Adipose tissue (tissue), 3 donors: Measurements from ENCODE around the gene PSEN1. TPM values are rescaled to one million over a fixed set of nuclear protein-coding genes. Genes with fewer than 3 reads are reported as not detected.

Experiments
- H3K27ac ChIP-seq: one replicate; pipeline ENCODE4 v1.5.1; 2013; ENCODE audit warnings: low read depth, low read length
- WGBS, 3 donors: extraction: QIAGEN DNeasy Blood & Tissue Kit; methylation state at CpG; one replicate each; pipeline ENCODE4 v1.1.7; 2013; 5-methylcytosine and 5-hydroxymethylcytosine counted together
- polyA plus RNA-seq, 3 donors: library from polyadenylated mRNA; stranded (reverse); fragments of 200-250 nt; gene quantifications; one replicate each; pipeline ENCODE4 v1.2.3, GENCODE V29; 2013
- donor health status: healthy with polysubstance abuse.
- donor health status: Bipolar disorder and iron deficiency.
- donor health status: healthy.

Gene PSEN1
- polyA plus RNA-seq, 3 donors = 10.2 to 21.1 (median 14.2) TPM

DNA sequence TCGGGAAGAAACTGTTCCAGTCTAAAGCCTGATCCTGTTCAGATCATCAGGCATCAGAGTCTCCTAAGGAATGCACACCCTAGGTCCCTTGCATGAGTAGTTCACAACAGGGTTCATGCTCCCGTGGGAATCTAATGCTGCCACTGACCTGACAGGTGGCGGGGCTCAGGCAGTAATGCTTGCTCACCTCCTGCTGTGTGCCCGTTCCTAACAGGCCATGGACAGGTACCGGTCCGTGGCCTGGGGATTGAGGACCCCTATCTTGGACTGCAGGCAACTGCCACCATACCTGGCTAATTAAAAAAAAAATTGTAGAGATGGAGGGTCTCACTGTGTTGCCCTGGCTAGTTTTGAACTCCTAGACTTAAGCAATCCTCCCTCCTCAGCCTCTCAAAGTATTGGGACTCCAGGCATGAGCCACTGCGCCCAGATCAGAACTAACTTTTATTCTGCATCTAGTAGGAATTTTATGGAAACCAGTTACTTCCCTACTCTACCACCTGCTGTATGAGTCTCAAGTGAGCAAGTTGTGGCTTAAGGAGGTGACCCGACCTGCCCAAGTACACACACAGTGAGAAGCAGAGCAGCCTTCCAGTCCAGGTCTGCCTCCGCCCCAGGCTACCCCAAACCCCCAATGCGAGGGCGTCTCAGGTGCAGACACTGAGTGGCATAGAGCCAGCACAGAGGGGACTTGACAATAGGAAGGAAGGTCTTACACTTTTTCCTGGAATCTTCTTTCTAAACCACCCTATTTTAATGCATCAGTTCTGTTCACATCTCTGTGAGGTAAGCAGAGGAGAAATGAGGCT lies 98.5 kb downstream of the PSEN1 start:
- 83 to 85% (median 85%) methylated on average over 11 of the region's 11 CpGs for WGBS, 3 donors
- no peak overlapping the region for H3K27ac ChIP-seq

DNA sequence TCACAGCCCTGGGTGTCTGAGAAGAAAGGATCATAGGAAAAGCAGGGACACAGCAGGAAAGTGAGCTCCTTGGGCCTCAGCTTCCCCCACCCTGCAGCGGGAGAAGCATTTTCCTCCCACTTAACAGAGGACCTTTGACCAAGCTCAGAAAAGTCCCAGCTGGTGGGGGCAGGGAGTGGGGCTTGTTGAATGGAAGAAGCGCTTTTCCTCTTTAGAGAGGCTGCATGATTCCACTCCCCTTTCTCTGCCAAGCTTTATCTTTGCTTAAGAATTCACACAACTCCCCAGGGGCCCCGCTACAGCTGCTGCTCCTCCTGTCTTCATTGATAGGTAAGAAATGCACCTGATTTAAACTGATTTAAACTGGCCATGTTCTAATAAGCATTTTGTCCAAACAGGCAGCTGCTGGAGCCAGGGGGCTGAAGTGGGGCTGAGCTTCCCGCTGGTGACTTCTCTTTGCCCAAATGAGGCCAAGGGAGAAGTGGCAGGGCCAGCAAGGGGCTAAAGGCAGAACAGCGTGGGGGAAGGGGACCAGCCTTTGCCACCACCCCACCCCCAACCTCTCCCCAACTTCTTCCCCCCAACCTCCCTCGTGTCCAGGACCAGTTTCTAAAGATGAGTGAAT lies 99.3 kb downstream of the PSEN1 start:
- H3K27ac ChIP-seq = no peak overlapping the region

DNA sequence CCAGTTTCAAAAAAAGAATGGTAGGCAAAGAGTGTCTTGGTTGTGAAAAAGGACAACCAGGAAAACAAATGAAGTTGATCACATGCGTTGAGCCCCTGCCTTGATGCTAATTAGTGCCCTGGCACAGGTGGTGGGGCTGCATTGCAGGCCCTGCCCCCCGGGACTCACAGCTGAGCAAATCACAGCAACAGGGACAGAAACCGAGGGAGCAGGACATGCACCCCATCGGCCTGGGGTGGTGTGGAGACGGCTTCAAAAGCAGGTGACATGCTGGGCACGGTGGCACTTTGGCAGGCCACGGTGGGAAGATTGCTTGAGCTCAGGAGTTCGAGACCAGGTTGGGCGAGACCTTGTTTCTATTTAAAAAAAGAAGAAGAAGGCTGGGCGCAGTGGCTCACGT lies 99.8 kb downstream of the PSEN1 start:
- whole genome bisulfite sequencing, 3 donors = 57 to 86% (median 71%) methylated on average over 11 of the region's 11 CpGs
- H3K27ac ChIP-seq = no peak overlapping the region

More for the DNA sequence above, 99.3 kb downstream of the PSEN1 start:
- WGBS, 3 donors = 49 to 67% (median 49%) methylated on average over 6 of the region's 6 CpGs

DNA sequence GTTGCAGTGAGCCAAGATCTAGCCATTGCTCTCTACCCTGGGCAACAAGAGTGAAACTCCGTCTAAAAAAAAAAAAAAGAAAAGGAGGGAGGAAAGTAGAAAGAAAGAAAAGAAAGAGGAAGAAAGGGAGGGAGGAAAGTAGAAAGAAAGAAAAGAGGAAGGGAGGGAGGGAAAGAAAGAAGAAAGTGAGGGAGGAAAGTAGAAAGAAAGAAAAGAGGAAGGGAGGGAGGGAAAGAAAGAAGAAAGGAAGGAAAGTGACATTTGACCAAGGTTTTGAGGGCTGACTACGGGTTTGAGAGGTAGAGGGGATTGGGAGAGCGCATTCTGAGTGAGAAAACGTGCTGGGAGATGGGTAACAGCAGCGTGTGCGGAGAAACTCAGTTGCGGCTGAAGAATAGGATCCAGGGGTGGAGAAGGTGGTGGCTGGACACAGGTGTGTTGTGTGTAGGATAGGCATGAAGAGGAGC lies 100.5 kb downstream of the PSEN1 start:
- WGBS, 3 donors = 53 to 81% (median 57%) methylated on average over 6 to 7 of the region's 7 CpGs
- no peak overlapping the region for H3K27ac ChIP-seq

DNA sequence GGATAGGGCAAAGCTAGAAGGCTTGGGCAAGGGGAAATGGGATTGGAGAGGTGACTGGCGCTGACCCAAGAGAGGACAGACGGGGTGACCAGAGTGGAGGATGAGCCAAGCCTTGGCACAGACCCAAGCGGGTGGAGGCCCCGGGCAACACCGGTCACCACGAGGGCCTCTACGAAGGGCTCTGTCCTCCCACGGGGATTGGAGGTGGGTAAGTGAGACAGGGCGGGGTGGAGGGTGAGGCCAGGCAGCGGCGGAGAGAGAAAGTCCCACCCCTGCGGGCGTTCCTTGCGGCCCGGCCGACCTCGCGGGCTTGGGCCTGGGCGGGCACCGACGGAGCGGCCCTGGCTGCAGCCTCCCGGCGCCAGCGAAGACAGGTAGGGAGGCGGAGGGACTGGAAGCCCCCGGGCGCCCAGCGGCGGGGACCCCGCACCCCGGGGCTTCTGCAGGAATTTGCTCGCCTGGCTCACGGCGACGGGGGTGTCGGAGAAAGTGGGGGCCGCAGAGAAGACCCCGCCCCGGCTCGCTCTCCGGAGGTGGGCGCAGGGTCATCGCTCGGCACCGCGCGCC lies 101.0 kb downstream of the PSEN1 start, which contains the start of gene PAPLN:
Gene PAPLN, plus strand, starts transcription at position 288 of the 567 bp plus-strand sequence. CDS start 2,273 bp downstream, outside the sequence.
- 3 to 10% (median 4%) methylated on average over 35 to 48 of the region's 48 CpGs for WGBS, 3 donors
- no peak within 1 kb of the TSS for H3K27ac ChIP-seq

DNA sequence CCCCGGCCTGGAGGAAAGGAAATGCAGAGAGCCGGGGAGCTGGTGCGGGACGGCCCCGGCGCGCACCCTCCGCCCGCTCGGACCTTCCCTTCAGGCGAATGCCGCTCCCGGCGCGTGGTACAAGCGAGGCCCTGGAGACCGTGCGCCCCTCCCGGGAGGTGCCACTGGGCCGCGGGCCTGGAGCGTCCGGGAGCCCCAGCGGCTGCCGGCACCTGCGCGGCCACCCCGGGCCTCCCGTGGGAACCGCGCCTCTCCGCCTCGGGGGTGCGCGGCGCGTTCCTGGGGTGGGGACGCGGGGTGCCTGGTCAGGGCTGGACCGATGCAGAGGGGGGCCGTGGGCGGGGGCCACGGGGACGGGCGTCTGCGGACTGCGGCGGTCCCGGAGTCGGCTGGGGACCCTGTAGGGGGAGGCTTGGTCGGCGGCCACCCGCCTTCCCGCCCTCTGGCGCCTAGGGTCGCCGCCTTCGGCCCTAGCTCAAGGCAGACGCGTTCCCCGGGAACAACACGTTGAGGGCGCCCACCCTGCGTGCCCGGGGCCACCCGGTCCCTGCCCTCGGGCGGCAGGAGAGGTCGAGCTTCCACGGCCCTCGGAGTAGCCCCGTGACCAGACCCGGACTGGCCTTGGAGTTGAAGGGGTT lies 101.6 kb downstream of the PSEN1 start:
- WGBS, 3 donors = 2 to 4% (median 3%) methylated on average over 49 to 73 of the region's 73 CpGs

DNA sequence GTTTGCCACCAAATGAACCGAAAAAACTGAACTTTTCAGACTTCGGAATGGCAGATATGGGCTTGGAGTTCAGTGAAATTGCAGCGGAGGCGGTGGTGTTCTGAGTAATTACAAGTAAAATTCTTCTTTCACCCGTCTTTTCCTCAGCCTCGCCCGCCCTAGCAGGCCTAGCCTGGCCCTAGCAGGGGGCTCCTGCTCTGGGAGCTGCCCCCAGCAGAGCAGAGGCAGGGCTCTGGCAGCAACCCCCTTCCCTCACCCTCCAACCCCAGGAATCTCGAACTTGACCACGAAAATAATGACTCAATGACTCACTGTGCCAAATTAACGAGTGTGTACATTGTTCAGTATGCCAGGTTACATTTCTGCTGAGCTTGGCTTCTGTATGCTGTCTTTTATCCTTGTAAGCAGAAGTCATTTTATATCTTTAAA lies 102.1 kb downstream of the PSEN1 start:
- 24 to 42% (median 33%) methylated on average over 10 of the region's 10 CpGs for WGBS, 3 donors
- no peak overlapping the region for H3K27ac ChIP-seq

More for the DNA sequence above, 101.6 kb downstream of the PSEN1 start:
- H3K27ac ChIP-seq = no peak overlapping the region

DNA sequence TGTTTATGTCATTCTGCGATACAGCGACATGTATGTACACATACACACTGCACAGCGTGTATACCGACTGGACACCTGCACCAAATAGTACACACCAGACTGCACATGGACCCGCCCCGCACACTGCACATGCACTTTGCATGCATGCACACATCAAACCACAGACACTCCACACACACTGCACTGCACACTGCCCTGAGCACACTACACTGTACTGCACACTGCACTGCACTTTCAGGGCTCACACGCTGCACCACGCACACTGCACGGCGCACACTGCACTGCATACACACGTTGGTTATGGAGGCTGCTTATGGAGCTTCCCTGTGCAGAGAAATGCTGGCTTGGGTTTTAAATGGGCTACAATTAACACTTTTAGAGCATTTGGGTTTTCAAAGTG lies 102.6 kb downstream of the PSEN1 start:
- 77 to 90% (median 83%) methylated on average over 11 of the region's 11 CpGs for WGBS, 3 donors
- no peak overlapping the region for H3K27ac ChIP-seq

DNA sequence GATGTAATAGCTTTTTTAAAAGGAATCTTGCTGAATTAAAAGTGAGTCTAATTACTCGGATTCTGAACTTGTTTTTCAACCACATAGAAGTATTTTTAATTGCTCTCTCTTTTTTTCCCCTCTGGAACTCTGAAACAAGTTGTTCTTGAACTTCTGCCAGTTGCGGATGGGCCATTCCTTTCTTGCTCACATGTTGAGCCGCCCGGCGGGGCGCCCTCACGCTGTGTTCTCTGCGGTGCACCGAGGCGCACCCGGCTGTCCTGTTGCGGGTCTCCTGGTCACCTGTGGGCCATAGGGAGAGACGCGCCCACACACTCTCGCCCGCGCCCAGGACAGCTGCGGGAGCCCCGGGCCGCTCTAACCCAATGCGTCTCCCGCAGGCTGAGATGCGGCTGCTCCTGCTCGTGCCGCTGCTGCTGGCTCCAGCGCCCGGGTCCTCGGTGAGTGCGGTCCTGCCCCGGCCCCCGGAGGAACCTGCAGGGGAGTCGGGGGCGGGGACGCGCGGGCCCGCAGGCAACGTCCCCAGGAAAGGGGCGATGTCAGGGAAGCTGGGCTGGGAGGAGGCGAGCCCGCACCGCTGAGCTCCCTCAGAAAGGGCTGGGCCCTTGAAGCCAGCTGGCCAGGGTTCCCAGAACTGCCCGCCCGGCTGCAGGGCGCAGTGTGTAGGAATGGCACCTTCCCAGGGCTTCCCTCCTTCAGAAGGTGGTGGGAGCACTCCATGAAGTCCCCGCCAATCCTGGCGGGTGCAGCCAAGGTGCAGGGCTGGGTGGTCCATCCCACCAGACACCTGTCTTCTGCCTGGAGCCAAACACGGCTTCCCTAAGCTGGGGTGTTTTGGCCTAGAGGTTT lies 103.3 kb downstream of the PSEN1 start:
- WGBS, 3 donors = 10 to 11% (median 10%) methylated on average over 48 of the region's 48 CpGs
- H3K27ac ChIP-seq = no peak overlapping the region

DNA sequence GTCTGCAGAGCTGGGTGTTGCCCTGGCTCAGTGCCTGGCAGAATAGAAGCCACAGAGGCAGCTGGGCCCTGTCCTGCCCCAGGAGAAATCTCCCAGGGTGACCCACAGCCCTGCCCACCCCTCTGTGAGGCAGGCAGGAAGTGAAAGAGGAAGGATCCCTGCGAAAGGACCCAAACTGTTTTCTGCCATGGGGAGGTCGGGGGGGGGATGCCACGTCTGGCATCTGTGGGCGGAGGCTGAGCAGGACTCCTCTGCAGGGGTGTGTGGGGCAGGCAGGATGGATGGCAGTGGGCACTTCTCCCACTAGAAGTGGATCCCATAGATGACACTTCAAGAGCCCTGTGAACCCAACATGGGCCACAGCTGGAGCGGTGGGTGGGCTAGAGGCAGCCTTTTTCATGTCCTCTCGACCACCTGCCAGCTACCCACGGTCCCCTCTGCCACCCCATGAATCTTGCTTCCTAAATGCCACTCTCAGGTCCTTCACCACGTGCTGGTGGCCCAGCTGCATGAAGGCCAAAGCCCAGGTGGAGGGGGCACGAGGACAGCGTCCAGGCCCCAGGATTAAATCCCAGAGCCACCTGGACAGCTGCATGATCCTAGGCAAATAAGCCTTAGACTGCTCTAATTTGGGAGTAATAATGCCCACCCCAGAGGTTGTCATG lies 104.6 kb downstream of the PSEN1 start:
- WGBS, 3 donors = 66 to 84% (median 67%) methylated on average over 8 to 10 of the region's 10 CpGs
- no peak overlapping the region for H3K27ac ChIP-seq

DNA sequence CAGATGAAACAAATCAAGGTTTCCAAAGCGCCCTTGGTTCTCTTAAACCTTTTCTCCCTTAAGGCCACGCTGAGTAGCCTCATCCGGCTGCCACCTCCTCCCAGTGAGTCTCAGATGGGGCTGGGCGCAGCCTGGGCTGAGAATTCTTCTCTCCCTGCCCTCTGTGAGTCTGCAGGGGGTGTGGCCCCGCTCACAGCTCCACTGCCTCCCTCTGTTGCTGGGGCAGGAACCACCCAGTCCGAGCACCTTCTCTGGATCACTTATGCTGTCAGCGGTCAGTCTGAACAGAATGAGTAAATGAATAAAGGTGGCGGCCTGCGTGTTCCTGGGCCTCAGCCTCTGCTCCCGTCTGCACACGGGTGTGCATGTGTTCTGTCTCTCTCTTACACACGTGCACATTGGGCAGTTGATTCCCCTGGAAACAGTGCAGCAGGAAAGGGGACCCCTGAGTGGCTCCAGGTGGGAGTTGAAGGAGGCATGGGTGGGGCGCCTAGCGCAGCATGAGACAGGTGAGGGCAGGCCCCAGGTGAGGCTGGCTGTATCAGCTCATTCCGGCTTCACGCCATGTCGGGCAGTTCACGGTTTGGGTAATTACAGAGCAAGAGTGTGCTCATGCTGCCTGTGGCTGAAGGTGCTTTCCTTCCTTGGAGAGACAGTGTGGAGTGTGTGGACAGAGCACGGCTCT lies 105.3 kb downstream of the PSEN1 start:
- 88 to 91% (median 90%) methylated on average over 18 to 19 of the region's 19 CpGs for WGBS, 3 donors
- no peak overlapping the region for H3K27ac ChIP-seq

DNA sequence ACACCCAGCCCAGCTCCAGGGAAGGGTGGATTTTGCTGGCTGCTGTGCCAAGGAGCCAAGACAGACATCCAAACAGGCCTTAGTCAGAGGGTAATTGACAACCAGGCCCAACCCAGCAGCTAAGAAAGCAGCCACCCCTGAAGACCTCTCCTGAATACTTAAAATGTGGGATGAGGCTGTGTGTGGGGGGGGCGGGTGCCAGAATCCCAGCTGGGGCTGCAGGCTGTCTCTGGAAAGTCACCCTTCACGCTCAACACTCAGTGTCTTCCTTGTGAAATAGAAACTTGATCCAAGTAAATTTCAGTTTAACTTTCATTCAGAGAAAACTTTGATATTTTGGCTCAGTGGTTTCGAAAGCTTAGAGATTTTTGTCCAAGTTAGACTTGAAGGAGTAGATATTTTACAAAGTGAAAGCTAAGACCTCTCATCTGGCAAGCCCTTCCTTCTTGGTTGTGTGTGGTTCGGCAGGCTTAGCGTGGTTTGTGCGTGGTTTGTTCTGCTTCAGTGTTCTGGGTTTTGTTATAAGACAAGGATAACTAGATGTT lies 106.1 kb downstream of the PSEN1 start:
- no peak overlapping the region for H3K27ac ChIP-seq
- 46 to 82% (median 51%) methylated on average over 6 of the region's 6 CpGs for WGBS, 3 donors

DNA sequence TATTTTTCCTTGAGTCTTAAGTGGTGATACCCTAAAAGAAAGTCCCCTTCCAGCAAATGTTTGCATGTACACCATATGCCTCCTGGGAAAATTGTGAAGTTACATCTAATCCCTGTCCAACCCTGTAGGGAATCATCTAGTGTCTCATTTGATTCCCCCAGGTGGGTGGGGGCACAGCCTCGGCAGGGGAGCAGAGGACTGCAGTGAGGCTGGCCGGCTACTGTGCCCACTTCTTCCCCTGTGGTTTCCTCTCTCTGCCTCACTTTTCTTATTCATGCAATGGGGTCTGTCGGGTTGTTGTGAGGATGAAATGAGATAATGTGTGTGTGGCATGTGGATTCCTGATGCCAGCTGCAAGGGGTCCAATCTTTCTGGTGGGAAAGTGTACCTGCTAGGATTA lies 107.0 kb downstream of the PSEN1 start:
- H3K27ac ChIP-seq = no peak overlapping the region
- 45 to 71% (median 62%) methylated on average over 3 of the region's 3 CpGs for WGBS, 3 donors

DNA sequence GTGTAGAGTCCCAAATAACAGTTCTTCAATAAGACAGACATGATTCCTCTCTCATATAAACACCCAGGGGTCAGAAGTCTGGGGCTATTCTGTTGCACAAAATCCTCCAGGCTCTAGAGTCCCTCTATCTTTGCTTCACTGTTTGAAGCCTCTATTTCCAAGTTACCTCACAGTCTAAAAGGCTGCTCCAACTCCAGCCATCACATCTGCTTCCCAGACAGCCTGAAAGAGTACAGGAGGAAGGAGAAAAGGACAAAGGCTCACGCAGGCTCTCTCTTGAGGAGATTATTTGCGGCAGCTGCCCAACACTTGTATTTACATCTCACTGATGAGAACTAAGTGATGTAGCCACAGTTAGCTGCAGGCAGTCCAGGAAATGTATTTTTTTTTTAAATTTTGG lies 107.4 kb downstream of the PSEN1 start:
- WGBS, 3 donors = 97 to 100% (median 99%) methylated on average over 2 of the region's 2 CpGs
- H3K27ac ChIP-seq = no peak overlapping the region

DNA sequence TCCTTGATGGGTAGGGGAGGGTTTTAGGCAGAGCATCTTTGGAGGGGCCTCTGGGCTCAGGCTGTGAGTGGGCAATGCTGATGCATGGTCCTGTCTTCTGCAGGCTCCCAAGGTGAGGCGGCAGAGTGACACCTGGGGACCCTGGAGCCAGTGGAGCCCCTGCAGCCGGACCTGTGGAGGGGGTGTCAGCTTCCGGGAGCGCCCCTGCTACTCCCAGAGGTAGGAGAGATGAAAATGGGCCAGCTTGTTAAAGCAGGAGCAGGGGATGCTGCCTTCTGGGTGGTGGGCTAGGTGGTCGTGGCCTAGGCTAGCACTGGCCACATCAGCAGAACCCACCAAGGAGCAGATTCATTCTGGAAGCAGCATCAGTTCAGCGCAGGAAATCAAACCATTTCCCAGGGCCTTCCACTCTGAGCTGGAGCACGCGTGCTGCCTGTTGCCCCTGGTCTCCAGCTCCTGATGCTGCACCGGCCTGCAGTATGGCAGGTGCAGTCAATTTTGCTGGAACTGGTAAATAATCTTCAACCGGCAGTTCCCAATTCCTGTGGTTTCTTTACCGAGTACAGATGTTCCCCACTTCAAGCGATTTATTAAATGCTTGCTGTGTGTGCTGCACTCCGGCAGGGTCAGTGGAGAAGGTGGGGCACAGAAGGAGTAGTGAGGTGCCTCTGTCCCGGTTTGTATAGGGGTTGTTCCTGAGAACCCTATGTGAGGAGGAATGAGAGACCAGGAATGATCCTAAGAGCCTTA lies 108.4 kb downstream of the PSEN1 start:
- WGBS, 3 donors = 76 to 88% (median 78%) methylated on average over 14 of the region's 14 CpGs
- H3K27ac ChIP-seq = no peak overlapping the region
